Stimulated activated CD4-positive, alpha-beta T cell treated with anti-CD3 and anti-CD28 coated beads, Interleukin-12 subunit alpha, Interleukin-12 subunit beta, amount 100 ng/mL, for 24 hours (primary cell): Measurements from ENCODE around the gene BICDL2.

Experiments
- DNase-seq, 2 experiments: peaks; one replicate each; pipeline ENCODE4 v3.0.0-alpha.2; 2020; ENCODE audit warnings: low read depth in 2 of 2

Gene BICDL2

DNA sequence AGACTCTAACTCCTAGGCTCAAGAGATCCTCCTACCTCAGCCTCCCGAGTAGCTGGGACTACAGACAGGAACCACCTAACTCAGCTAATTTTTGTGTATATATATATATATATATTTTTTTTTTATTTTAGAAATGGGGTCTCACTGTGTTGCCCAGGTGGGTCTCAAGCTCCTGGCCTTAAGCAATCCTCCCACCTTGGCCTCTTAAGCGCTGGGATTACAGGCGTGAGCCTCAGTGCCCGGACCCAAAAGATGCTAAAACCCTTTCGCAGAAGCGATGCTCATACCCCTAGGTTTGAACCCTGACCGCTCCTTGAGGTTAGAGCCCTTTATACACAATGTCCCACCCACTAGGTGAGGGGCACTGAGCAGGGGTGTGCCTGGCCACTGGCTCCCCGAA is 26.2 kb downstream of the BICDL2 start:
- DNase-seq, result no peak

DNA sequence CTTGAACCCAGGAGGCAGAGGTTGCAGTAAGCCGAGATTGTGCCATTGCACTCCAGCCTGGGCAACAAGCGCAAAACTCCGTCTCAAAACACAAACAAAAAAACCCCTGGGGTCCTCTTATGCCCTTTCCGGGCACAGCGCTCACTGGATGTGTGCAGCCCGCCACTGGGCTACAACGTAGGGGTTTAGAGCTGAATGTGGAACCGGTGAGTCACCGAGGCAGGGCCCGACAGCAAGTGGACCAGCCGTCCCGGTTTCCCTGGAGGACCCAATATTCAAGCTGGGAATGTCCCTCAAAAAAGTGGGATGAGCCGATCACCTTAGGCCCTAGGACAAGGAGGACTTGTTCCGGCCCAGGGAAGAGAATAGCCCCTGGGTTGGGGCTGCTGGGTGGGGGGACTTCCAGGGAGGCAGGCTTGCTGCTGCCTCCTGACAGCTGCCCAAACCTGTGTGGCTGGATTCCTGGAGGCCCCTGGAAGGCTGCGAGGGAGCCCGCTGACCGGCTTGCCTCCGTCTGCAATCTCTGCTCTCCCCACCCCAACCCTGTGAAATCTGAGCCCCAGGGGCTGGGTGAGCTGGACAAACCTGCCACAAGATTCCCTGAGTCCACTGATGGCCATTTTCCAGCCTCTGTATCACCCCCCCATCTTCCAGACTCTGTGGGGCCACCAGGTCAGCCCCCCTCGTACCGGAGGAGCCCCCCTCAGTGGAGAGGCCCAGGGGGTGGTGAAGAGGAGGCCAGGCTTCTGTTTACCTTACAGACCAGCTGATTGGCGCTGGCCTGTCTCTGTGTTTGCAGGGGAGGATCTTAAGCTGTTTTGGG is 27.0 kb downstream of the BICDL2 start:
- DNase-seq, result no peak

DNA sequence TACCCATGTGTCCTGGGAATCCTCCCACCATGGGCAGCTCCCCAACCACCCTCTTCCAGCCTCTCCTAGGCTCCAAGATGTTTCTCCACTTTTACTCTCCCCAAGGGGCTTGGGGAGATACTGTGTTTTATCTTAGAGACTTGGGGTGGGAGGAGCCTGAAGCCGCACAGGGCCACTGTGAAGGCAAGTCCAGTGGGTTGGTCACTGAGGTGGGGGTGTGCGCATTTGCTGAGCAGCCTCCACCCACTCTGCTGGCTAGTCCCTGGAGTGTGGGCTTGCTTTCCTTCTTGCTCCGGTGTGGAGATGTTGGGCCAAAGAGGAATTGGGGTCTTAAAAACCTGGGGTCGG is 28.1 kb downstream of the BICDL2 start:
- no peak for DNase-seq

DNA sequence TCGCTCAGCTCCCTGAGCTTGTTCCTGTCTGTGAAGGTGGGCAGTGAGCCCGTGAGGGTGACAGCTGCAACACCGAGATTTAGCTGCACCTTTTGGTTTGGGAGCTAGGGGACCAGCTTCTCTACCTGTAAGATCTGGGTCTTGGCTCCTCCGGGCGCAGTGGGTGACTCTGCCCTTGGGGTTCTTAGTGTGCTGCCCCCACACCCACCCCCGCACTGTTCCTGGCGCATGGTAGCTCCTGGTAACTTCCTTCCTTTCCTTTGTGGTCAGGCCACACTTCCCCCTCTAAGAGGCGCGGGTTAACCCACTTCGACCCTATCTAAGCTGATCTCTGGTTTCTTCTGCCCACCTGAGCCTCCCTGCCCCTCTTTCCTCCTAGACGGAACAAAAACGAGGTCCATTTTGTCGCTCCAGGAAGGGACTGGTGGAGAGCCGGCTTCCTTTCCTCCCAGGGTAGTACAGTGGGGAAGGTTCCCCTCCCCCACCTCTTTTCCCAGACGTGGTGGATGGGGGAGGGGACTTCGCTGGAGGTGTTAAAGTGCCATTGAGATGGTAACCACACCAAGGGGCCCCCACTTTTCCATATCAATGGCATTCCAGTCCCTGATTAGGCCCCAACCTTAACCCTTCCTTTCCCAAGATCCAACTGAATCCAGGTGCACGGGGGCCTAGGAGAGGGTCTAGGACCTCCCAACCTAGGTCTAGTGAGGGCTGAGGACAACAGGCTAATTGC is 28.6 kb downstream of the BICDL2 start:
- DNase-seq, result no peak

DNA sequence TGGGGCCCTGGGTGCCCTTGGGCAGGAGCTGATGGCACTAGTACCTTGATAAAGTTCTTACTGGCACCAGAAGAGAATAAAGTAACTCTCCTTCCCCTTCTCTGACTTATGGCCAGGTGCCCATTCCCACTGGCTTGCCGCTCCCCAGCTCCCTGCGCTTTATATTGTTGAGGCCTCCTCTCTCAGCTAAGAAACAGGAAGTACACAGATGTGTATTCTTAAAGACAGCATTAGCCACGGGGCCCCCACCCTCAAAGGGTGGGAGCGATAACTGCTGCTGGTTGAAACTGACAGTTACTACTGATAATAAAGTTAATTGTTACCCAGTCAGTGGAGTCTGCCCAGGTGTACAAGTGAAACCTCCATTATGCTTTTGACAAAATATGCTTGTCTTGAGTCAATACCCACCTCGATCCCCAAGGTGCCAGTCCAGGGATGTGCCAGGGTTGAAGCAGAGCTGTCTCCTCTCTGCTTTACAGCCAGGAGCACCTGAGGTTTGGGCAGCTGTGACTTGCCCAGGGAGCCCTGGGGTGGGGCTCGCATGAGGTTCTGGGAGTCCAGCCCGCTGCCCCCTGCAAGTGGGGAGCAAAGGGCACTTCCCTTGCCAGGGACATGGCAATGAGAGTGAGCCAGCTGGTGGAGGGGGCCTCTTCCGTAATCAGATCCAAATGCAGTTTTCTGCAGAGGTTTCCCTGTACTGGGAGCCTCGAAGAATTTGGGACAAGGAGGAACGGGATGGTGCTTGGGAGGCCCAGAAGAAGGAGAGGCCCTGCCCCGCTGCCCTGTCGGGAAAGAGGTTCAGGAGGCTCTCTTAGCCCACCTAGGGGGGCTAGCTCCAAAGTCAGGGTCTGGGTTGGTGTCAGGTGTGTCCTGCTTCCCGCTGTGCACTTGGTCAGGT is 29.4 kb downstream of the BICDL2 start:
- DNase-seq, result no peak

DNA sequence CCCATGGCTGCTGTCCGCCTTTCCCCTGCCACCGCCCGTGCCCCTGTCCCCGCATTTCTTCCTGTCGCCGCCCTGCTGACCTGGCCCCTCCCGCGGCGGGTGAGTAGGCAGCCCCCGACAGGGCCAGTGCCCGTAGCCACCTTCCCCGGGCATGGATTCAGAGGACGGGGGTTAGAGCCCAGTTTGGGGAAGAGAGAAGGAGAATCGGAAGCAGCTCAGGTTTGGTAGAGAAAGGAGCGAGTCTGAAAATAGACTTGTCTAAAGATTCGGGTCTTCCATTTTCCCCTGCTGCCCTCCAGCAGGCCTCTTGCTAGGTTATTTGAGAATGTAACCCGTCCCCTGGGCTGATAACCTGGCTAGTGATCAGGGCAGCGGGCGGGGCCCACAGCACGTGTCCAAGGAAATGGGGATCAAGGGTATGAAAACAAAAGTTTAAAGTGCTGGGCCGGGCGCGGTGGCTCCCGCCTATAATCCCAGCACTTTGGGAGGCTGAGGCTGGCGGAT is 31.9 kb downstream of the BICDL2 start:
- no peak for DNase-seq

DNA sequence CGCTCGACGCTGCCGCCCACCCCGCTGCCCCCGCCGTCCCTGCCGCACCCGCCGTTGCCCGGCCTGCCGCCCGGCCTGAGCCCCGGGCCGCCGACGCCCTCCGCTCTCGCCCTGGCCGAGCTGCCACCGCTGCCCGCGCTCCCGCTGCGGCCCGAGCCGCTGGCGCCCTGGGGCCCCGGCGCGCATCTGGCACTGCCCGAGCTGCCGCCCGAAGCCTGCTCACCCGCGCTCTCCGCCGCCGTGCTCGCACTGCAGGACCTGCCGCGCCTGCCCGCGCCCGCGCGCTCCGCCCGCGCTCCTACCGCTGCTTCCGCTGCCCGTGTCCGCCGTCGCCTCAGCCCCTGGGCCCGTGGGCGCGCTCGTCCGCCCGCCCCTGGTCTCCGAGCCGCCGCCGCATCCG is 32.4 kb downstream of the BICDL2 start:
- DNase-seq, result no peak

DNA sequence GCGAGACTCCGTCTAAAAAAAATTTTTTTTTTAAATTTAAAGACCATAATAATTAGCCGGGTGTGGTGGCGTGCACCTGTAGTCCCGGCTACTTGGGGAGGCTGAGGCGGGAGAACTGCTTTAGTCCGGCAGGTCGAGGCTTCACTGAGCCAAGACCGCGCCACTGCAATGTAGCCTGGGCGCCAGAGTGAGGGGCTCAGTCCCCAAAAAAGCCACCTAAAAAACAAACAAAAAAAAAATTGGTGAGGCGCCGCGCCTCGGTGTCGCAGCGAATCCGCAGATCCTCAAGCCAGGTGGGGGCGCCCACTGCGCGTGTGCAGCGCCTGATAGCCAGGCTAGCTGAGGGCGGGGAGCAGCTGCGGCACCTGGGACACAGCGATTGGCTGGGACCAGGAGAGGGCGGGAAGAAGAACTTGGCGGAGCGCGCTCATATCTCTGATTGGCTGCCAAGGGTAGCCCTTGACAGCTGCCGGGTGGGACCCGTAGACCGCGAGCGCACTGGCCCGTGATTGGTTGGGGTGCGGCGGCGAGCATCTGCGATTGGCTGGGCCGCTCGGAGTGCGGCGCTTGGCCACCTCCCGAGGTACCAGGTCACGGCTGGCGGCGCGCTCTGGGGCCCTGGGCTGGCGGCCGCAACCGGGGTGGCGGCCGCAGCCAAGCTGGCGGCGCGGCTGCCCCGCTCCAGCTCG is 33.0 kb downstream of the BICDL2 start:
- DNase-seq, result peak; percentile 89 to 94

DNA sequence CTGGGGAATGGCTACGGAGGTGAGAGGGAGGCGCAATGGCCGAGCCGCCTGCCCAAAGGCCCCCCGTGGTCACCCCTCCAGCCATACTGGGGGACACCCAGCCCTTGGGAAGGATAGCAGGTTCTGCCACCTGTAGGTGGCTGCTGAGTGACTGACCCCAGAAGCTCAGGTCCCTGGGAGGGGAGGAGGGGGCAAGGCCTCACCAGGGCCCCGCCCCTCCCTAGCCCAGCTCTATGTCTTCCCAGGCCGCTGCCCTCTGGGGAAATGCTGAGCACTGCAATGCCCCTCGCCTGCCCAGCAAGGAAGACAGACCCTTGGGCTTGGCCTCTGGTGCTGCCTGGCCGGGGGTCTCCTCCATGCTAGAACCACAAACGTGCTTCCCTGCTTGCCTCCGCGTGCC is 35.4 kb downstream of the BICDL2 start:
- no peak for DNase-seq

DNA sequence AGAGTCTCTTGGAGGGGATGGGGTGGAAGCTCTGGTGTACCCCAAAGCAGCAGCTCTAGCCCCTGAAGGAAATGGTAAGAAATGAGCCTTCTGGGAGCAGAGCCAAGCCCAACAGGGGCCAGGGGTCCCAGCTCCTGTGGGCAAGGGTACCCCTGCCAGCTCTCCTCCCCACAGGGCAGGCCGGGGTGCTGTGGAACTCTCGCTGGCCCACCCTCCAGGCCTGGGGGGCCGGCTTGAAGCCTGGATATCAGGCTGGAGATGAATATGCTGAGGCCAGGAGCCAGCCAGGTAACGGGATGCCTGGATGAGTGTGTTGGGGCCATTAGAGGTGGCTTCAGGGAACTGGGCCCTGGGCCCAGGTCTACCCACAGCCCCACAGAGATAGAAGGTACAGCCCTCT is 36.2 kb downstream of the BICDL2 start:
- no peak for DNase-seq

DNA sequence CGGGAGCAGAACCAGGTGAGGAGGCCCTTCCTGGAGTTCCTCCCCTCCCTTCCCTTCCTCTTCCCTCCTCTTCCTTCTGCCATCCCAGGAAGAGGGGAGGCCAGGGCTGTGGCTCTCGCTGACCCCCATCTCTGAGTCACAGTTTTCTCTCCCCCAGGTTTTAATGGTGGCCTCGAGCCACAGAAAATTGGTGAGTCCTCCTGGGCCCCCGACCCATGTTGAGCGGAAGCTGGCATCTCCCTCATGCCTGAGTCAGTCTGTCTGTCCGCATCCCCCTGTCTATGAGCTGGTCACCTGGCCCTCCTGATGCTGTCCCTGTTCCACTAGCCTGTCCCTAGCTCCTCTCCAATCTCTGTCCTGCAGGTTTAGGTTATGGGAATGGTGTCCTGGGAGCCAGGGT is 36.8 kb downstream of the BICDL2 start:
- no peak for DNase-seq

DNA sequence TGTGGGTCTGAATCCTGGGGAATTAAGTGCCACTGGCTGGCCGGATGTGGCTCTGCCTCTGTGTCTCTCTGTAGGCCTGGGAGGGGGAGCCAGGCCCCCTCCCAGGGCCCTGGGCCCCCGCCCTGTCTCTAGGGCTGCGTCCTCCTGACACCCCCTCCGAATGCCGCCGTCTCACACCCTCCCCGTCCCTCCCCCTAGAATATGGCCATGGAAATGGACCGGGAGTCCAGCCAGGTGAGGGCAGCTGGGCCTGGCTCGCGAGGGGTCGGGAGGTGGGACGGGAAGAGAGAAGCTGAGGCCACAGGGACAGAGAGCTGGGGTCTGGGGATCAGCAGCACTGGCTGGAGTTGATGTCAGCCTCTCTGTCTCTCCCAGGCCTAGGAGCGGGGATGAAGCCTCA is 40.4 kb downstream of the BICDL2 start:
- DNase-seq, result no peak

DNA sequence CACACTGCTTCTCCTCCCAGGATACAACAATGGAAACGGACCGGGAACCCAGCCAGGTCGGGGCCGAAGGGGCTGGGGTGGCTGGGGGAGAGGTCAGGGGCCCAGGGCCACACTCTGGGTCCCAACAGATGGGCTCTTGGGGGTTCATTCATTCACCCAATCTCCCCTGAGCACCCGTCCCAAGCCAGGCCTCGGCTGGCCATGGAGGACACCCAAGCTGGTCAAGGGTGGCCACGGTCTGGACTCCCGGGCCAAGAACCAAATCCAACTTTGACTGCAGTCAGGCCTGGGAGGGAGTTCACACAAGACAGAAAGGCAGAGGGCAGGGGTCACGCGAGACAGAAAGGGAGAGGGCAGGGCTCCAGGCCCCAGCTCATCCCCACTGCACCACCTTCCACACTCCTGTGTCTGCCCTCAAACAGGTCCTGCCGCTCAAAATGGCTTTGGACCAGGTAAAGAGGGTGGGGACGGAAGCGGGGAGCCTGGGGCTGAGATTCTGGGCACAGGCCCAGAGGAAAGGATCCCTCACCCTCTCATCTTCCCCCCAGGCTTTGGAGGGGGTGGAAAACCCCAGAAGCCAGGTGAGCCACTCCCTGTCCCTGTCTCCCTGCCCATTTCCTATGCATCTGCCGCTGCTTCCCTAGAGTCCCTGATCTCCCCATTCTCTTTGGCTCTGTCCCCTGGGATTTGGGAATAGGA is 44.2 kb downstream of the BICDL2 start:
- no peak for DNase-seq

DNA sequence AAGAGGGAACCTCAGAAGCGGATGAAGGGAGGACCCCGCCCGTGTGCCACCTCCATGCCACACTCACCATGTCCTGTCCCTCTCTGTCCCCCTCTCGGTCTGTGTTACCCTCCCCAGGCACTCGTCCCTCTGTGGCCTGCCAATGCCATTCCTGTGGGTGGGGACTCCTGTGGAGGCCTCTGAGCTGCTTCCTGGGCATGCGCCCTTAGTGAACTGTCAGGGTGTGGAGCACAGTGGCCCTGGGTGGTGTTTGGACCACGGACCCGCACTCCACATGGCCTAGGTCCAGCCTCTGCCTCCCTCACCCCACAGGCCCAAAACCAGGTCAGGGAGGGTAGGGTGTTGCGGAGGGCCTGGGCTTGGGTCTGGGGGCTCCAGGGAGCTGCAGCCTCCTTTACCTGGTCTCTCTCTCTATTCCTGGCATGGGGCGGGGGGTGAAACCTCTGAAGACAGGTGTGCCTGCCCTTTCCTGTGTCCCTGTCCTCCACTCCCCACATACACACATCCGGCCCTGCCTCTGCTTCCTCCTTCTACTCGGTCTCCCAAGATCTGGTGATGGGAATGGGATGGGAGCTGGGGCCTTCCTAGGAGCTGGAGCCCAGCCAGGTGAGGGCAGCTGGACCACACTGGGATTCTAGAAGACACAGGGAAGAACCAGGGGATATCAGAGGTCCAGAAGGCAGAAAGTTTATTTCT is 45.0 kb downstream of the BICDL2 start:
- no peak for DNase-seq

DNA sequence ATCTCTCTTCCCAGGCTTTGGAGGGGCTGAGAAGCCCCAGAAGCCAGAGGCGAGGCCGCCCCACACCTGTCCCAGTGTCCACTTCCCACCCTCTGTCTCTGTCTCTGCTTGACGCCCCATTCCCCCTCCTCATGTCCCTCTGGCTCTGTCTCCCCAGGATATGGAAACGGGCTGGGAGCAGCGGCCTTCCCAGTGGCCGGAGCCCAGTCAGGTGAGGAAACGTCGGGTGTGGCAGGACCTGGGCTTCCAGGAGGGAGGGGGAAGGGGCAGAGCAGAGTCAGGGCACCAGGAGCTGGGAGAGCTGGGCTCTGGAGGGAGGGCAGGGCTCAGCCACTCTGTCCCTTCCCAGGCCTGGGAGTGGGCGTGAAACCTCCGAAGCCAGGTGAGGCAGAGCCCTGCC is 45.9 kb downstream of the BICDL2 start:
- DNase-seq, result no peak

DNA sequence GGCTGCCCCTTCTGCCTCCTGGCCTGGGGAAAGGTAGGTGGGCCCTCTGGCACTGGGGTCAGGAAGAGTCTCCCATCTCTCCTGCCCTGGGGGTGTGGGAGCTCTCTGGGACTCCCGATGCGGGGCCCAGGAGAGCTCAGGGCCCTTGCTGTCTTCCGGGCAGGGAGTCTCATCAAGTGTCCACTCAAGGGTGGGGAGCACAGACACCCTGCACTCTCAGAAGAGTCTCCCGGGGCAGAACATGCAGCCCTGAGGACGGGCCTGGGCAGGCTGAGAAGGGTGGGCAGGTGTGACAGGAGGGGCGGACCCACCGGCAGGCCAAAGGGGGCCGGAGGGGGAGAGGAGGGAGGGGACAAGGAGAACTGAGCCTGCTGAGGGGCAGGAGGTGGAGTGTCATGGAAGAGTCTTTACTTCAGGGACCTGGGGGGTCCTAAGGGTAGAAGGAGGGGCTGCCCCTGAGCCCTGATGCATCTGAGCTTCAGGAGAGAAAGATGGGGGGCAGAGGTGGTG is 48.1 kb downstream of the BICDL2 start:
- no peak for DNase-seq

DNA sequence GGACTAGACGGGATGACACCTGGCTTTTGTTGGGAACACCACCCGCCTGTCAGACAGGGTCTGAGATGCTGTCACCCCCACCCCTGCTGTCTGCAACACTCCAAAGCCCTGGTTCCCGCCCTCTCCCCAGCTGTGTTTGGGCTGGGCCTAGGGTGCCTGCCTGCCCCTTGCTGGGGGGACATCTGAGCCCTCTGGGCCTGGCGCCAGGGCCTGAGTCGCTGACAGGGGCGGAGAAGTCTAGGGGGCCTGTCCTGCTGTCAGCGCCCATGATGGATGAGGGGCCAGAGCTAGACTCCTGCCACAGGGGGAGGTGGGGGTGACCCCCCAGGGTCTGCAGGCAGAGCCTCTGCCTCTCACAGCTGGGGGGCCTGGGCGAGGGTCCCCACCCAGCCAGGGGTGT is 48.9 kb downstream of the BICDL2 start:
- no peak for DNase-seq

DNA sequence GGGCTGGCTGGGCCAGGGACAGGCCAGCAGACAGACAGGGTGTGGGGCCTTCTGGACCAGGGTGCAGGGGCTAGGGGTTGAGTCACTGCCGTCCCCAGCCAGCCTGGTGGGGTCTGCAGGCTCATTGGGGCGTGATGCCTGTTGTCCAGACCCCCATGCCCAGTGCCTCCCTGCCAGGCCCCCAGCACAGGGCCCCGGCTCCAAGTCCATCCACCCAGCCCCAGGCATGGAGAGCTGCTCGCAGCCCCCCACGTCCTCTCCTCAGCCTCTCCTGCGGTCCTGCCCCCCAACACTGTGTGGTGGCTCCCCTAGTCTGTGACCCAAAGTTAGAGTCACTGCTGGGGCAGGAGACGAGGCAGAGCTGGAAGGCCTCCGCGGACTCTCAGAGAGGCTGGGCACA is 49.5 kb downstream of the BICDL2 start:
- no peak for DNase-seq

DNA sequence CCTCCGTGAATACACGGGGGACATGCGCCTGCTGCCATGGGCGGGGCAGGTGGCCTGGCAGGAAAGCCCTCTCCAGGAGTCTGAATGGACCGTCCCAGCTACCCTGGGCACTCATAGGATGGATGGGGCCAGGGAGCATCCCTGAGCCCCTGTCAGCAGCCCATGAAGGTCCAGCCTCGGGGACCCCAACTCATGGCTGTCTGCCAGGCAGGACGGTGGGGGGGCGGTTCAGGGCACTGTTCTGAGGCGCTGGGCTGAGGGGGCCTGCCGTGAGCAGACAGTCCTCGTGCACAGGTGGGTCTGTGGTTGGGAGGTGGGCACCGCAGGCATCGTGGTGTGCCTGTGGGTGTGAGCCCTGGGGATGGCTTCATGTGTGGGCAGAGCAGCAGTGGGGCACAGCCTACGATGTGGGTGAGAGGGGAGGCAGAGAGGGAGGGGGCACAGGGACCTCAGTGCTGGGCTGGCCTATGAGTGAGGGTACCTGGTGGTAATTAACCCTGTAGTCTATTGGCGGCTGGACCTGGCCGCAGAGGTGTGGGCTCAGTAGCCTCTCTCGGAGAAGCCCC is 50.0 kb downstream of the BICDL2 start:
- DNase-seq, result no peak

DNA sequence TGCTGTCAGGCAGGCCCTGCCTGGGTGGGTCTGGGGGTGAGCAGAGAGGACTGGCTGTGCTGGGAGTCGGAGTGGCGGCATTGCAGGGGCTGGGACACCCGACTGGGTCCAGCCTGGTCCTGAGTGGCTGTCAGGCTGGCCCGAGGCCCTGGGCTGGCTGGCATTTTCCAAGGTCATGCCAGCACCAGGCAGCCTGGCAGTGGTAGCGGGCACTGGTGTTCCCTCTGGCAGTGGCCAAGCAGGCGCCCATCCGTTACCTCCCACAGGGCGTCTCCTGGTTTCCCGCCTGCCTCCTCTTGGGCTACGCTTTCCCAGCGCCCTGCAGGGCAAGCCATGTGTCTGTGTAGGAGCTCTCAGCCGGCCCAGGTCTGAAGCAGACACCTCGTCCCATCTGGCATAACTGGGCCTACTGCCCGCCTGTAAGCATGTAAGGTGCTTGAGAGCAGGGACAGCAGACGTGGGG is 50.8 kb downstream of the BICDL2 start:
- no peak for DNase-seq
